Measurements from ENCODE around the gene NPPC. TPM values are rescaled to one million over a fixed set of nuclear protein-coding genes. Genes with fewer than 3 reads are reported as not detected.

The NPPC gene
- polyA plus RNA-seq, 2 of the 4 experiments (the other 2 are of a cell fraction) = not detected

- DNase-seq (ENCODE audit: low read depth in 1 of 2, low spot score in 1 of 2) (peak in 1 of 2 experiments; percentile 43), FAIRE-seq (no peak), ATAC-seq (0 out of 6 replicates have a peak, but pooled peaks of 1 of the 2 experiments have one; percentile 13)
- TF ChIP-seq CTCF (IDR thresholded peaks at IDR 0.05) (peak; percentile 22; the same call in 1 of the 3 replicates), RAD21 (conservative IDR thresholded peaks at IDR 0.05 in 1 of 2, IDR thresholded peaks at IDR 0.05 in 1 of 2) (no peak)
- H3K4me3 ChIP-seq = no peak overlapping the region
- POLR2A ChIA-PET = no interaction called here
- CTCF ChIA-PET = interaction anchor here (0.8 to 12.7 kb wide), 9 partner anchors 13 to 592 kb away, joined by 3 to 154 read pairs (median 4); no protein-coding TSS in a partner anchor
- no peaks in the 10 kb centered on the region for H3K9me3 ChIP-seq
- WGBS (ENCODE audit: missing lambda C conversion rate) = 34% methylated on average over 11 of the region's 11 CpGs
- H3K4me2 ChIP-seq = no peak overlapping the region
- no peak overlapping the region for H3K27ac ChIP-seq
- H3K4me1 ChIP-seq = peaks cover 4% of the 10 kb centered on the region; the same call in 1 of the 3 replicates
Observed at GRCh38 chr2:231929961-231930592, 3.9 kb upstream of the NPPC start.

- ChIA-PET POLR2A (no interaction called here), CTCF (interaction anchor here (0.8 to 12.7 kb wide), 11 partner anchors 10 to 593 kb away, joined by 3 to 154 read pairs (median 4); no protein-coding TSS in a partner anchor)
- H3K27ac ChIP-seq = no peak overlapping the region
- WGBS (ENCODE audit: missing lambda C conversion rate) = 59% methylated on average over 11 of the region's 11 CpGs
- no peak for ATAC-seq
- H3K9me3 ChIP-seq = no peaks in the 10 kb centered on the region
- DNase-seq (ENCODE audit: low read depth in 1 of 2, low spot score in 1 of 2) = no peak
- H3K4me2 ChIP-seq = no peak overlapping the region
- TF ChIP-seq MAFK (IDR thresholded peaks at IDR 0.05; ENCODE audit: partially characterized antibody) = no peak
- no peak for TF ChIP-seq CBX8 (IDR thresholded peaks at IDR 0.05)
- TF ChIP-seq POLR2A (IDR thresholded peaks at IDR 0.05; ENCODE audit: low read length) = no peak
- TF ChIP-seq HOXA7 (CRISPR knock-in tag; IDR thresholded peaks at IDR 0.05) = no peak
- no peak for TF ChIP-seq JUN (IDR thresholded peaks at IDR 0.05)
- no peak for TF ChIP-seq RFX5 (IDR thresholded peaks at IDR 0.05)
- TF ChIP-seq CTCF (IDR thresholded peaks at IDR 0.05) = no peak
- no peak for TF ChIP-seq MAX (IDR thresholded peaks at IDR 0.05)
- TF ChIP-seq TP53 (CRISPR knock-in tag; IDR thresholded peaks at IDR 0.05) = no peak
- TF ChIP-seq POLR2AphosphoS2 (conservative IDR thresholded peaks at IDR 0.05; ENCODE audit: low read length) = no peak
- TF ChIP-seq KDM1A (IDR thresholded peaks at IDR 0.05; ENCODE audit: low read depth) = no peak
- TF ChIP-seq NPAS2 (CRISPR knock-in tag; IDR thresholded peaks at IDR 0.05; ENCODE audit: borderline replicate concordance) = no peak
- no peak for TF ChIP-seq SMC3 (IDR thresholded peaks at IDR 0.05)
- TF ChIP-seq E2F6 (IDR thresholded peaks at IDR 0.05; ENCODE audit: borderline replicate concordance, low read depth) = no peak
- no peak for TF ChIP-seq HMGXB4 (CRISPR knock-in tag; IDR thresholded peaks at IDR 0.05; ENCODE audit: borderline replicate concordance)
- no peak for TF ChIP-seq TFCP2L1 (CRISPR knock-in tag; IDR thresholded peaks at IDR 0.05)
- H3K4me1 ChIP-seq = peaks cover 4% of the 10 kb centered on the region; the same call in 1 of the 3 replicates
- H3K4me3 ChIP-seq = no peak overlapping the region
- no peak for FAIRE-seq
Observed at GRCh38 chr2:231928901-231929725, 2.9 kb upstream of the NPPC start.

Measured in A549 (cell line).